Measurements from ENCODE around the gene NAP1L4. TPM values are rescaled to one million over a fixed set of nuclear protein-coding genes. Genes with fewer than 3 reads are reported as not detected.
A peak's percentile ranks its signal among the peaks of the same experiment; 100 is the strongest.

The NAP1L4 gene
- total and polyA plus RNA-seq, 10 donors, result 79.5 to 137 (median 114) TPM

DNA sequence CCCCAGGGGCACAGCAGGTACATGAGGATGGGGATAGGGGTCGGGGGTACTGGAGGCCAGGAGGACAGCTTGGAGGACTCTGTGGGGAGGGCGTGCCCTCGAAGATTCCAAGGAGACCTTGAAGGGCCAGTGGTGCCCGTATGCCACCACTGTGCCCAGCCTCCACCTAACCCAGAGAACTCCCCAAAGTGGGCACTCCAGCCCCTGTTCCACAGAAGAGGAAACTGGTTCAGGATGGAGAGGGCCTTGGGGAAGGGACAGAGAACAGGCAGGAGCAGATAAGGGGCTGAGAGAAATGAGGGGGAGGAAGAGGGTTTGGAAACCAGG is 60.7 kb downstream of the NAP1L4 start:
- Histone ChIP-seq H3K4me1 (peaks cover 21 to 54% (median 39%) of the 10 kb centered on the region in 6 donors), H3K36me3 (no peaks in the 10 kb centered on the region), H3K4me3 (no peak overlapping the region), H3K27ac (no peak overlapping the region), H3K27me3 (replicated peaks in 1 of 7) (peaks cover 0 to 60% (median 34%) of the 10 kb centered on the region in 7 donors), H3K9me3 (no peaks in the 10 kb centered on the region)
- no peak for DNase-seq
- intact Hi-C loops (cut with DNase I; ENCODE audit: low total_unique reads), result no loop called here
- TF ChIP-seq POLR2A (IDR thresholded peaks at IDR 0.05) (no peak), POLR2AphosphoS5 (IDR thresholded peaks at IDR 0.05) (no peak)
- TF ChIP-seq, protein P1, sequence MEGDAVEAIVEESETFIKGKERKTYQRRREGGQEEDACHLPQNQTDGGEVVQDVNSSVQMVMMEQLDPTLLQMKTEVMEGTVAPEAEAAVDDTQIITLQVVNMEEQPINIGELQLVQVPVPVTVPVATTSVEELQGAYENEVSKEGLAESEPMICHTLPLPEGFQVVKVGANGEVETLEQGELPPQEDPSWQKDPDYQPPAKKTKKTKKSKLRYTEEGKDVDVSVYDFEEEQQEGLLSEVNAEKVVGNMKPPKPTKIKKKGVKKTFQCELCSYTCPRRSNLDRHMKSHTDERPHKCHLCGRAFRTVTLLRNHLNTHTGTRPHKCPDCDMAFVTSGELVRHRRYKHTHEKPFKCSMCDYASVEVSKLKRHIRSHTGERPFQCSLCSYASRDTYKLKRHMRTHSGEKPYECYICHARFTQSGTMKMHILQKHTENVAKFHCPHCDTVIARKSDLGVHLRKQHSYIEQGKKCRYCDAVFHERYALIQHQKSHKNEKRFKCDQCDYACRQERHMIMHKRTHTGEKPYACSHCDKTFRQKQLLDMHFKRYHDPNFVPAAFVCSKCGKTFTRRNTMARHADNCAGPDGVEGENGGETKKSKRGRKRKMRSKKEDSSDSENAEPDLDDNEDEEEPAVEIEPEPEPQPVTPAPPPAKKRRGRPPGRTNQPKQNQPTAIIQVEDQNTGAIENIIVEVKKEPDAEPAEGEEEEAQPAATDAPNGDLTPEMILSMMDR (IDR thresholded peaks at IDR 0.05 in 8 of 11, conservative IDR thresholded peaks at IDR 0.05 in 3 of 11), result no peak
- 73 to 83% (median 75%) methylated on average over 4 of the region's 4 CpGs for WGBS, 5 donors

DNA sequence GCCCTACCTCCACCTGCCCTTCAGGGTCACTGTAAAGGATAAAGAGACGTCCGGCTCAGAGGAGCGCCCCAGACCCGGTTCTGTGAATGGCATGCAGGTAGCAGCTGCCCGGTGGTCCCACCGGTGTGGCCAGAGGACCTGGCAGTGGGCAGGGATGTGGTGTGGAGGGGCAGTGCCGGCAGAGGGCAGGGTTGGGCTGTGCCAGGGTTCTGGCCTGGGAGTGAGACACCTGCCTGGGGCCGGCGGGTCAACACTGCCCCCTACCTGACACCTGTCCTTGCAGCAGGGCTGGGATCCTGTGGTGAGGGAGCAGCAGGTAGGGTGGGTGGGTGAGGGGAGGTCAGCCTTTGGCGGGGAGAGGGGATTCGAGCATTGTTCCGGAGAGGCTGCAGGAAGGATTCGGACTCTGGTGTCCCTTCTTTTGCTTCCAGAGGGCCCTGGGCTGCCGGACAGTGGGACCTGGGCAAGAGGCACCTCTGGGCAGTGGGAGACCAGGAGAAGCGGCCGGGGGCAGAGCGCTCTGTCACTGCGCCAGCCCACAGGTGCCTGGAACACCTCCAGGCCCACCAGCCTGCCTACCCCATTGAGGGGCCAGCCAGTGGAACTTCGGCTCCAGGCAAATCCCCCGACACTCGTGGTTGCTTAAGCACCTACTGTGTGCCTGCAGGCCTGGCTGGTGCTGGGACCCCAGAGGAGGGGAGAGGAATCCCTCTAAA is 61.3 kb downstream of the NAP1L4 start:
- WGBS, 5 donors, result 34 to 52% (median 45%) methylated on average over 11 to 21 of the region's 21 CpGs
- Histone ChIP-seq H3K9me3 (no peaks in the 10 kb centered on the region), H3K27me3 (replicated peaks in 1 of 7) (peaks cover 0 to 60% (median 34%) of the 10 kb centered on the region in 7 donors), H3K27ac (peak overlapping the region in 3 of 8 donors; percentile 57 to 75 (median 74)), H3K36me3 (no peaks in the 10 kb centered on the region), H3K4me1 (peaks cover 21 to 54% (median 39%) of the 10 kb centered on the region in 6 donors), H3K4me3 (peak overlapping the region in 6 of 8 donors; percentile 46 to 80 (median 56))
- DNase-seq, result peak; percentile 89
- TF ChIP-seq, protein P1 (IDR thresholded peaks at IDR 0.05 in 8 of 11, conservative IDR thresholded peaks at IDR 0.05 in 3 of 11), result peak; percentile 15 to 77 (median 54)
- TF ChIP-seq POLR2A (IDR thresholded peaks at IDR 0.05) (no peak), POLR2AphosphoS5 (IDR thresholded peaks at IDR 0.05) (peak in 1 of 3 donors; percentile 55)
- intact Hi-C loops (cut with DNase I; ENCODE audit: low total_unique reads), result no loop called here

DNA sequence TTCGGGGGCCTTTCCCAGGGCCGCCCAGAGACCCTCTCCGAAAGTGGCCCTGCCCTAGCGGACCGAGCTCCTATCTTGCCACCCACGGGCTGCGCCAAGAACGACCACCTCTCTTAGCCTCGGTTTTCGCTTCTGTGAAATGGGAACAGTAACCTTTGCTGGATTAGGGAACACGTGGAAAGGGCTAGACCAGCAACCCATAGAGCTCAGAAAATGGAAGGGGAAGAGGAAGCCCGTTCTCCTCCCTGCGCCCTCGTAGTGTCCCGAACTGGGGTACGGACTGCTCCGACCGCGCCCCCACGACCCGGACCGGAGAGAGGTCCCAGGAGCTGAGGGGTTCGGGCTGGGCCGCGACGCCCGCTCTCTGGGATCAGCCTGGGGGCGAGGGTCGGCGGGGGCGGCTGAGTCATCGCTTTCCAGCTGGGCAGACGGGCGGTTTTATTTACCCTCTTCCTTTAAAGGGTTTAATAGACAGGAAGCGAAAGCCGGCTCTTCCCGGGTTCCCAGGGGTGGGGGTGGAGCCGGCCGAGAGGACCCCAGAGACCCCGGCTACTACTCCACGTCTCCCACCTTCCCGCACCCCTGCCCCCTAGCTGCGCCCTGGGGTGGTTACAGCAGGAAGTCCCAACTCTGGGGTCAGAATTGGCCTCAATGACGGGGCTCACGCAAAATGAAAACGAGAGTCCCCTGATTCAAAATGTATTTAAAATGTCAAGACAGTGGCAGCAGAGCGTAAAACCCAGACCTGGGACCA is 62.0 kb downstream of the NAP1L4 start:
- H3K4me3 ChIP-seq, result peak overlapping the region; percentile 38 to 80 (median 54)
- peak; percentile 82 for DNase-seq
- peaks cover 21 to 54% (median 39%) of the 10 kb centered on the region in 6 donors for H3K4me1 ChIP-seq
- peaks cover 0 to 60% (median 34%) of the 10 kb centered on the region in 7 donors for H3K27me3 ChIP-seq (replicated peaks in 1 of 7)
- no peaks in the 10 kb centered on the region for H3K36me3 ChIP-seq
- peak overlapping the region in 4 of 8 donors; percentile 31 to 75 (median 66) for H3K27ac ChIP-seq
- 5 to 8% (median 7%) methylated on average over 23 to 47 of the region's 47 CpGs for WGBS, 5 donors
- intact Hi-C loops (cut with DNase I; ENCODE audit: low total_unique reads), result no loop called here
- no peaks in the 10 kb centered on the region for H3K9me3 ChIP-seq
- peak in 1 of 3 donors; percentile 34 for TF ChIP-seq POLR2AphosphoS5 (IDR thresholded peaks at IDR 0.05)
- no peak for TF ChIP-seq POLR2A (IDR thresholded peaks at IDR 0.05)
- TF ChIP-seq, protein P1 (IDR thresholded peaks at IDR 0.05 in 8 of 11, conservative IDR thresholded peaks at IDR 0.05 in 3 of 11), result peak in 6 of 11 experiments; percentile 33 to 80 (median 56)

DNA sequence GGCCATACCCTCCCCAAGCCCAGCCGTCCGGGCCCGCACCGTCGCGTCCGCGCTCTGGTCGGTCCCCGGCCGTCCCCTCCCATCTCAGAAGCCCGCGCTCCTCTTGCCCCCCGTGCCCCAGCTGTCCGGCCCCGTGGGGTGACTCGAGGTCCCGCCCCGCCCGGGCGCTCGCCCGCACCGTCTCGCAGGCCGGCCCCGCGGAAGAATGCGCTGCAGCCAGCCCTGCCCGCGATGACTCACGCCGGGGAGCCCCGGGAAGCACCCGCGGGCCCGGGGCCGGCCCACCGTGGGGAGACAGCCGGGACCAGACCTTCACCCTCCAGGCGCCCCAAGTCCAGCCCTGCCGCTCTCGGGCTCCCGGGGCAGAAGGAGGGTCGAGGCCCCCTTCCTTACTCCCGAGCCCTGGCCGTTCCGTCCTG is 62.6 kb downstream of the NAP1L4 start:
- TF ChIP-seq POLR2AphosphoS5 (IDR thresholded peaks at IDR 0.05) (no peak), POLR2A (IDR thresholded peaks at IDR 0.05) (no peak)
- TF ChIP-seq, protein P1 (IDR thresholded peaks at IDR 0.05 in 8 of 11, conservative IDR thresholded peaks at IDR 0.05 in 3 of 11), result no peak
- H3K27me3 ChIP-seq (replicated peaks in 1 of 7), result peaks cover 0 to 60% (median 34%) of the 10 kb centered on the region in 7 donors
- 1 to 15% (median 2%) methylated on average over 4 to 48 of the region's 48 CpGs for WGBS, 5 donors
- peaks cover 21 to 54% (median 39%) of the 10 kb centered on the region in 6 donors for H3K4me1 ChIP-seq
- H3K27ac ChIP-seq, result peak overlapping the region in 4 of 8 donors; percentile 31 to 75 (median 66)
- intact Hi-C loops (cut with DNase I; ENCODE audit: low total_unique reads), result no loop called here
- no peaks in the 10 kb centered on the region for H3K9me3 ChIP-seq
- DNase-seq, result peak; percentile 84
- no peaks in the 10 kb centered on the region for H3K36me3 ChIP-seq
- H3K4me3 ChIP-seq, result peak overlapping the region; percentile 38 to 80 (median 54)
